Mesendoderm (in vitro differentiated cells): Measurements from ENCODE around the gene GTF3A.

Experiments used
- DNase-seq: peaks from one replicate; pipeline ENCODE4 v3.0.0; 2013
- H2AK5ac ChIP-seq: 2 replicates; pipeline ENCODE4 v1.6.1; 2013; ENCODE audit warnings: low read length, inconsistent platforms
- H2BK120ac ChIP-seq: 2 replicates; pipeline ENCODE4 v1.6.1; 2013; ENCODE audit warnings: low read depth, mild to moderate bottlenecking, low read length, moderate library complexity, mixed read lengths
- H2BK15ac ChIP-seq: replicated peaks from 2 replicates; pipeline ENCODE4 v1.6.1; 2013; ENCODE audit warnings: low read depth, mild to moderate bottlenecking, moderate library complexity
- H2BK5ac ChIP-seq: 2 replicates; pipeline ENCODE4 v1.6.1; 2013; ENCODE audit warnings: low read length, inconsistent platforms
- H3K18ac ChIP-seq: 2 replicates; pipeline ENCODE4 v1.6.1; 2013; ENCODE audit warnings: mild to moderate bottlenecking, low read length, mixed read lengths
- H3K23ac ChIP-seq: one replicate; pipeline ENCODE4 v1.6.1; 2013; ENCODE audit warnings: low read length
- H3K27ac ChIP-seq: 2 replicates; pipeline ENCODE4 v1.5.1; 2013; ENCODE audit warnings: low read depth, mild to moderate bottlenecking, inconsistent platforms, low read length, moderate library complexity
- H3K27me3 ChIP-seq: 2 replicates; pipeline ENCODE4 v1.6.1; 2013; ENCODE audit warnings: low read length, control low read depth, mild to moderate bottlenecking, inconsistent platforms; ENCODE audit not compliant: insufficient read depth, poor library complexity
- H3K36me3 ChIP-seq: 2 replicates; pipeline ENCODE4 v1.6.1; 2013; ENCODE audit warnings: low read length, inconsistent platforms; ENCODE audit not compliant: control insufficient read depth, insufficient read depth
- H3K4ac ChIP-seq: one replicate; pipeline ENCODE4 v1.6.1; 2013; ENCODE audit warnings: low read depth, mild to moderate bottlenecking, low read length, moderate library complexity
- H3K4me1 ChIP-seq: 2 replicates; pipeline ENCODE4 v1.6.1; 2013; ENCODE audit warnings: low read depth, low read length, inconsistent platforms; ENCODE audit not compliant: control insufficient read depth
- H3K4me2 ChIP-seq: 2 replicates; pipeline ENCODE4 v1.6.1; 2013; ENCODE audit warnings: low read length
- H3K4me3 ChIP-seq: 2 replicates; pipeline ENCODE4 v1.5.1; 2013; ENCODE audit warnings: mild to moderate bottlenecking, low read length
- H3K56ac ChIP-seq: one replicate; pipeline ENCODE4 v1.6.1; 2013; ENCODE audit warnings: low read length
- H3K79me1 ChIP-seq: 2 replicates; pipeline ENCODE4 v1.6.1; 2013; ENCODE audit warnings: low read length, inconsistent platforms
- H3K79me2 ChIP-seq: 2 replicates; pipeline ENCODE4 v1.6.1; 2013; ENCODE audit warnings: mild to moderate bottlenecking, low read length; ENCODE audit not compliant: control insufficient read depth, insufficient read depth
- H3K9ac ChIP-seq: 2 replicates; pipeline ENCODE4 v1.6.1; 2013; ENCODE audit warnings: low read length, inconsistent platforms
- H4K5ac ChIP-seq: one replicate; pipeline ENCODE4 v1.6.1; 2013; ENCODE audit warnings: low read length
- H4K8ac ChIP-seq: one replicate; pipeline ENCODE4 v1.6.1; 2013; ENCODE audit warnings: low read depth, mild to moderate bottlenecking, control low read depth, low read length, moderate library complexity
- WGBS: extraction: QIAGEN DNeasy Blood & Tissue Kit; methylation state at CpG from one replicate; pipeline ENCODE4 v1.1.7; 2013; ENCODE audit warnings: low lambda C conversion rate, missing lambda C conversion rate; ENCODE audit not compliant: insufficient coverage; ENCODE audit errors: extremely low coverage; 5-methylcytosine and 5-hydroxymethylcytosine counted together

GTF3A gene

DNA sequence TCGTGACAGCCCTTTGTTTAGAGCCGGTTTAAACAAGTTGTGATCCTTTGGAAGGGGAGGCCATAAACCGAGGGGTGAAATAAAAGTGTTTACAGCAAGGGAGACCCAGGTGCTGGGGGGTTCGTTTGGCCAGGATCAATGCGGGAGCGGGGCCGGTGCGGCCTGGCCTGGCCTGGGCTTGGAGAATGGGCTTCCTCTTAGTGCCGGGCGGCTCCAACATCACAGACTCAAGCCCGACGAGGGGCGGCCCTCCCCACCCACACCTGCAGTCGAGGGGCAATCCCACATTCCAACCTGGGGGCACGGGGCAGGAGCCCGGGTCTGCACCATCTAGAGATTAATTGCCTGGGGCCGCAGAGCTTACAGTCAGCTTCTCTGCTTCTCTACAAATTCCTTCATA is 42.8 kb upstream of the GTF3A start:
- no peak for DNase-seq
- Histone ChIP-seq H3K4me2 (no peak overlapping the region), H3K27me3 (no peaks in the 10 kb centered on the region)

DNA sequence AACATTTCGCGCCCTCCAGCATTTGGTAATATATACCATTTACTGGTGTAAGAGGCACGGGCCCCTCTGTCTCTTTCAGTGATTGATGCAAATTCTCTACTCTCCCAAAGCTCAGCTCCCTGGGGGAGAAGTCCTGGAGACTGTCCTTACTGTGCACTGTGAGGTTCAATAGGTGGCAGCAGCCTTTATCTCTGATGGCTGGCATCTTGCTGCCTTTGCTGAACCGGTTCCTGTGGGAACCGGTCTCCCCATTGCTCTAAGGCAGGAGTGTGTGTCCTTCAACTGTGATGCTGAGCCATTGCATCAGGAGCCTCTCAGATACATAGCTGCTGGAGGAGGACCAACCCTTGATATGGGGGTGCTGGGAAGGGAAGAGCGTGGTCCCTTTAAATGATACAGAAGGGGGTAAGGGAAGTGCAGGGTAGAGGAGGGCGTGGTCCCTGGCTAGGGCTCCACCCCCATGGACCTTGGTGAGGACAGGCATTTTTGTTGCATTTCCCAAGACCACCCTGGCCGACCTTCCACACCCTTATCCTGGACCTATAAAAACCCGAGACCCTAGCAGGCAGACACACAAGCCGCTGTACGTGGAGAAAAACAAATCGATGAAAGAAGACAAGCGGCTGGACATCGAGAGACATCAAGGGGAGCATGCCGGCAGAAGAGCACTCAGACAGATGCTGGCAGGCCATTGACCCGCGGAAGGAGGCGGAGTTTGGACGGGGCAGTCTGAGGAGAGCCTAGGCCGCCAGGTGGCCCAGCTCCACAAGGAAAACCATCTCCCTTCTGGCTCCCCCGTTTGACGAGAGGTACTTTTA is 41.1 kb upstream of the GTF3A start:
- no peaks in the 10 kb centered on the region for H3K36me3 ChIP-seq
- H2AK5ac ChIP-seq = no peak overlapping the region
- no peak overlapping the region for H3K56ac ChIP-seq
- no peak overlapping the region for H2BK120ac ChIP-seq
- no peaks in the 10 kb centered on the region for H3K79me1 ChIP-seq
- no peak overlapping the region for H2BK5ac ChIP-seq
- no peak overlapping the region for H3K23ac ChIP-seq
- no peaks in the 10 kb centered on the region for H3K27me3 ChIP-seq
- no peak overlapping the region for H3K9ac ChIP-seq
- H3K4ac ChIP-seq = no peak overlapping the region
- no peaks in the 10 kb centered on the region for H3K79me2 ChIP-seq
- H4K8ac ChIP-seq = no peak overlapping the region
- H4K5ac ChIP-seq = no peak overlapping the region
- H3K4me2 ChIP-seq = no peak overlapping the region
- H3K18ac ChIP-seq = no peak overlapping the region
- no CpG with 5 or more reads among the region's 22 CpGs for WGBS
- H2BK15ac ChIP-seq = no peak overlapping the region
- H3K27ac ChIP-seq = no peak overlapping the region
- peaks cover 26% of the 10 kb centered on the region for H3K4me1 ChIP-seq
- no peak overlapping the region for H3K4me3 ChIP-seq
- peak; percentile 28 for DNase-seq

More for the DNA sequence above, 42.8 kb upstream of the GTF3A start:
- Histone ChIP-seq H3K18ac (no peak overlapping the region), H3K4me1 (peaks cover 20% of the 10 kb centered on the region), H3K79me1 (no peaks in the 10 kb centered on the region), H4K5ac (no peak overlapping the region), H3K79me2 (no peaks in the 10 kb centered on the region), H2BK120ac (no peak overlapping the region), H3K56ac (peak overlapping the region; percentile 62), H3K36me3 (no peaks in the 10 kb centered on the region), H4K8ac (no peak overlapping the region), H3K23ac (no peak overlapping the region), H3K4ac (no peak overlapping the region), H2AK5ac (no peak overlapping the region), H3K27ac (no peak overlapping the region), H3K9ac (no peak overlapping the region), H2BK5ac (no peak overlapping the region), H3K4me3 (no peak overlapping the region), H2BK15ac (no peak overlapping the region)
- WGBS = no CpG with 5 or more reads among the region's 17 CpGs

- no peaks in the 10 kb centered on the region for H3K36me3 ChIP-seq
Observed at GRCh38 chr13:27384285-27384684, 40.1 kb upstream of the GTF3A start.

DNA sequence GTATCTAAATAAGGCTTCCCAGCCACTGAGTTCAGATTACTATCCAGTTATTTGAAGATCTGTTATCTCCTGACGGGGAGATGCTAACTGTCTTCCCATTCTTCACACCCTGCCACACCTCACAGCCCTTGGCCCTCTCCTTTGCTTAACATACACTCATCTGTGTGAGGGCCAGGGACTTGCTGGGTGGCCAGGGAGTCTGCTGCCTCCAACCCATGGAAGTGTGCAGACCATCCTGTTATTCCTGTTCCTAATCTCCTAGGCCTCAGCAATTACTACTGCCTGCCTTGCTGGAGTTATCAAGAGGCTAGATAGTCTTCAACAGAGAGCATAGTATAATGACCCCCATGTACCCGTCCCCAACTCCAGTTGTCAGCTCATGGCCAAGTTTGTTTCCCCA is 36.2 kb upstream of the GTF3A start:
- H3K56ac ChIP-seq = peak overlapping the region; percentile 44
- no CpG with 5 or more reads among the region's 2 CpGs for WGBS

More at GRCh38 chr13:27384285-27384684, 40.1 kb upstream of the GTF3A start:
- Histone ChIP-seq H3K9ac (no peak overlapping the region), H2BK120ac (no peak overlapping the region), H3K4me1 (peaks cover 29% of the 10 kb centered on the region), H3K4ac (no peak overlapping the region), H3K27me3 (no peaks in the 10 kb centered on the region), H3K4me3 (no peak overlapping the region), H3K23ac (no peak overlapping the region), H3K79me1 (no peaks in the 10 kb centered on the region), H3K18ac (no peak overlapping the region), H3K4me2 (no peak overlapping the region), H4K8ac (no peak overlapping the region), H3K27ac (no peak overlapping the region), H4K5ac (no peak overlapping the region), H3K56ac (no peak overlapping the region), H2BK15ac (no peak overlapping the region), H3K79me2 (no peaks in the 10 kb centered on the region), H2AK5ac (no peak overlapping the region), H2BK5ac (no peak overlapping the region)
- no peak for DNase-seq
- no CpG with 5 or more reads among the region's 4 CpGs for WGBS

DNA sequence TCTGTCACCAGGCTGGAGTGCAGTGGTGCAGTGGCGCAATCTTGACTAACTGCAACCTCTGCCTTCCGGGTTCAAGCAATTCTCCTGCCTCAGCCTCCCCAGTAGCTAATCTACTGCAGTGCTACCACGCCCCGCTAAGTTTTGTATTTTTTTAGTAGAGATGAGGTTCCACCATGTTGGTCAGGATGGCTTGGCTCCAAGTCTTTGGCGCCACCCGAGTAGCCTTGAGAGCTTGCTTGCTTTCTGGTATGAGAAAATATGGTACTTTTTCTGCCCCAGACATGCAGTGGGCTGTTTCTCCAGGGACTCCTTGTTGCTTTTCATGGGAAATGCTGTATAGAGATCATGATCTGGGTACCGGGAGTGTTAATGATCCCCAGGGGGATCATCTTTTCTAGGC is 34.5 kb upstream of the GTF3A start:
- Histone ChIP-seq H3K27ac (no peak overlapping the region), H3K27me3 (no peaks in the 10 kb centered on the region), H3K79me1 (no peaks in the 10 kb centered on the region), H2BK120ac (no peak overlapping the region), H4K5ac (no peak overlapping the region), H3K4me1 (peaks cover 13% of the 10 kb centered on the region), H3K79me2 (no peaks in the 10 kb centered on the region), H3K18ac (no peak overlapping the region), H4K8ac (no peak overlapping the region), H3K4me2 (no peak overlapping the region), H3K23ac (no peak overlapping the region), H2AK5ac (no peak overlapping the region), H3K56ac (no peak overlapping the region), H3K9ac (no peak overlapping the region), H3K4ac (no peak overlapping the region), H2BK15ac (no peak overlapping the region), H3K36me3 (no peaks in the 10 kb centered on the region), H2BK5ac (no peak overlapping the region), H3K4me3 (no peak overlapping the region)
- no peak for DNase-seq
- no CpG with 5 or more reads among the region's 7 CpGs for WGBS

More for the DNA sequence above, 36.2 kb upstream of the GTF3A start:
- no peak overlapping the region for H2BK120ac ChIP-seq
- H4K5ac ChIP-seq = no peak overlapping the region
- H3K4ac ChIP-seq = no peak overlapping the region
- no peak overlapping the region for H3K27ac ChIP-seq
- no peaks in the 10 kb centered on the region for H3K36me3 ChIP-seq
- peak; percentile 88 for DNase-seq
- no peak overlapping the region for H2BK5ac ChIP-seq
- H3K4me3 ChIP-seq = no peak overlapping the region
- H3K4me1 ChIP-seq = peaks cover 13% of the 10 kb centered on the region
- no peak overlapping the region for H3K23ac ChIP-seq
- no peak overlapping the region for H3K4me2 ChIP-seq
- H2BK15ac ChIP-seq = no peak overlapping the region
- H2AK5ac ChIP-seq = no peak overlapping the region
- H3K27me3 ChIP-seq = no peaks in the 10 kb centered on the region
- no peaks in the 10 kb centered on the region for H3K79me2 ChIP-seq
- H3K18ac ChIP-seq = no peak overlapping the region
- no peak overlapping the region for H3K9ac ChIP-seq
- H4K8ac ChIP-seq = no peak overlapping the region
- H3K79me1 ChIP-seq = no peaks in the 10 kb centered on the region

DNA sequence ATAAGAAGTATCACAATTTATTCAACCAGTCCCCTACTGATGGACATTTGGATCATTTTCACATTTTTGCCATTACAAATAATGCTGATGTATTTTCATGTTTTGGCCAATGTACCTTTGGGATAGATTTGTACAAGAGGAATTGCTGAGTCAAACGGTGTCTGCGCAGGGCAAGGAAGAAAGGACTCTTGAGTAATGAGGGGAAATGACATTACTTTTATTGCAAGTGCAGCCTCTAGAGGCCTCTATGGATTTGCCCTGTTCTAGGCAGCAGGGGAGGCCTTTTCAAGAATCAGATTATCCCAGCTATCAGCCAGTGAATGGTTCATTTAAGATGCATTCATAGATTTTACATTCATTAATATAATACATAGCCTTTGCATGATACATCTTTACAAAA is 32.9 kb upstream of the GTF3A start:
- H3K27ac ChIP-seq = no peak overlapping the region
- H2BK5ac ChIP-seq = no peak overlapping the region
- no CpG with 5 or more reads among the region's 2 CpGs for WGBS
- no peaks in the 10 kb centered on the region for H3K36me3 ChIP-seq
- H3K56ac ChIP-seq = no peak overlapping the region
- no peak overlapping the region for H2AK5ac ChIP-seq
- no peak overlapping the region for H3K23ac ChIP-seq
- no peak overlapping the region for H3K18ac ChIP-seq
- no peaks in the 10 kb centered on the region for H3K27me3 ChIP-seq
- H3K79me2 ChIP-seq = no peaks in the 10 kb centered on the region
- no peak overlapping the region for H3K9ac ChIP-seq
- no peak overlapping the region for H4K5ac ChIP-seq
- no peak for DNase-seq
- no peak overlapping the region for H3K4me3 ChIP-seq
- H3K4ac ChIP-seq = no peak overlapping the region
- H3K79me1 ChIP-seq = no peaks in the 10 kb centered on the region
- peaks cover 12% of the 10 kb centered on the region for H3K4me1 ChIP-seq
- no peak overlapping the region for H4K8ac ChIP-seq
- no peak overlapping the region for H2BK15ac ChIP-seq
- H3K4me2 ChIP-seq = no peak overlapping the region
- no peak overlapping the region for H2BK120ac ChIP-seq
